K562 (cell line): Measurements from ENCODE around the gene PDZK1IP1. TPM values are rescaled to one million over a fixed set of nuclear protein-coding genes. Genes with fewer than 3 reads are reported as not detected.
"Not testable (repeated sequence)": the region's sequence is repeated elsewhere in the genome, so short reads cannot be mapped to it uniquely, and the experiment has no call there.

ENCODE experiments used
- ATAC-seq: fragments of 200-7000 bp; cut with Tn5 transposase; 3 replicates; pipeline ENCODE4 v1.9.1; 2020; ENCODE audit warnings: moderate library complexity
- BruUV-seq: library from RNA; stranded (reverse); fragments of 400-500 nt; replicated peaks from 2 replicates; lab custom pipeline; 2021; lab: Mats Ljungman, UMichigan
- CTCF ChIA-PET: fragments of 300-600 bp; formaldehyde crosslinking; extraction: SDS; loops from one replicate; lab custom pipeline; 2021; ENCODE audit warnings: low intra/inter-chr PET ratio; lab: Yijun Ruan, JAX
- POLR2A ChIA-PET: fragments of 300-600, 350-650 bp; sonication (Branson Sonifier 250); formaldehyde crosslinking; extraction: SDS; loops from one replicate; lab custom pipeline; 2021; ENCODE audit warnings: antibody characterized with exemption, inconsistent platforms; lab: Yijun Ruan, JAX
- DNase-seq, 4 experiments: peaks; one replicate each; pipeline versions ENCODE4 v3.0.0 to v3.0.0-alpha.2; 2011 to 2018; ENCODE audit warnings: low spot score in 3 of 4, mixed read lengths in 3 of 4; ENCODE audit errors: extremely low read depth in 1 of 4
- FAIRE-seq: peaks from 2 replicates; lab custom pipeline; 2011; peaks lifted over from hg19 to GRCh38; lab: Jason Lieb, UNC
- H2AFZ ChIP-seq: 2 replicates; pipeline ENCODE4 v1.6.0; 2011; ENCODE audit warnings: low read depth, low read length, control low read depth, inconsistent platforms
- H3K27ac ChIP-seq: fragments of 200-600 bp; 3 replicates; pipeline ENCODE4 v1.8.0; 2011; ENCODE audit warnings: low read depth, mild to moderate bottlenecking, control low read depth, inconsistent platforms, low read length, moderate library complexity, mixed read lengths; ENCODE audit errors: extremely low read depth
- H3K27me3 ChIP-seq, 2 experiments: fragments of 300-600 bp in 1 of 2; 2 replicates in 1 of 2; 3 replicates in 1 of 2; pipeline versions ENCODE4 v1.6.0 to v1.8.0; 2011; ENCODE audit warnings: inconsistent platforms in 2 of 2, low read length in 2 of 2, mild to moderate bottlenecking in 1 of 2, mixed read lengths in 1 of 2, moderate library complexity in 1 of 2; ENCODE audit not compliant: control insufficient read depth in 2 of 2, insufficient read depth in 2 of 2
- H3K36me3 ChIP-seq: fragments of 300-600 bp; 3 replicates; pipeline ENCODE4 v1.8.0; 2011; ENCODE audit warnings: mild to moderate bottlenecking, low read length, inconsistent platforms; ENCODE audit not compliant: control insufficient read depth, insufficient read depth
- H3K4me1 ChIP-seq, 2 experiments: fragments of 200-600 bp in 1 of 2; replicated peaks in 1 of 2; 2 replicates in 1 of 2; 3 replicates in 1 of 2; pipeline versions ENCODE4 v1.5.1 to v1.8.0; 2011; ENCODE audit warnings: inconsistent platforms in 2 of 2, low read length in 2 of 2, mild to moderate bottlenecking in 1 of 2, mixed read lengths in 1 of 2, moderate library complexity in 1 of 2; ENCODE audit not compliant: control insufficient read depth in 2 of 2, insufficient read depth in 2 of 2
- H3K4me2 ChIP-seq: 2 replicates; pipeline ENCODE4 v1.6.1; 2011; ENCODE audit warnings: low read length, control low read depth, inconsistent platforms, mixed read lengths; ENCODE audit not compliant: insufficient read depth
- H3K4me3 ChIP-seq: fragments of 200-600 bp; sonication (generic), shearing (Covaris generic); 2 replicates; pipeline ENCODE4 v1.5.1; 2016; ENCODE audit warnings: control low read depth, inconsistent platforms
- H3K79me2 ChIP-seq: fragments of 200-600 bp; 3 replicates; pipeline ENCODE4 v1.8.0; 2011; ENCODE audit warnings: low read length, inconsistent platforms; ENCODE audit not compliant: control insufficient read depth, insufficient read depth
- H3K9ac ChIP-seq, 2 experiments: 2 replicates each; pipeline versions ENCODE4 v1.6.0 to v1.6.1; 2011; ENCODE audit warnings: low read depth in 2 of 2, low read length in 2 of 2, control low read depth in 1 of 2, inconsistent platforms in 1 of 2, mild to moderate bottlenecking in 1 of 2, mixed read lengths in 1 of 2; ENCODE audit not compliant: insufficient read depth in 1 of 2
- H3K9me1 ChIP-seq: one replicate; pipeline ENCODE4 v1.6.0; 2011; ENCODE audit warnings: inconsistent platforms, mild to moderate bottlenecking, low read length, moderate library complexity; ENCODE audit not compliant: control insufficient read depth, insufficient read depth
- H3K9me3 ChIP-seq: replicated peaks from 2 replicates; pipeline ENCODE4 v1.5.1; 2011; ENCODE audit warnings: low read depth, low read length, inconsistent platforms; ENCODE audit not compliant: control insufficient read depth, insufficient read depth
- H4K20me1 ChIP-seq: replicated peaks from 2 replicates; pipeline ENCODE4 v1.6.1; 2011; ENCODE audit warnings: low read length, inconsistent platforms, mixed read lengths; ENCODE audit not compliant: control insufficient read depth, insufficient read depth
- BHLHE40 ChIP-seq: IDR thresholded peaks from 2 replicates; pipeline ENCODE4 v1.6.1; 2011; ENCODE audit warnings: low read length, improper control_type of control experiment
- MAFK ChIP-seq: IDR thresholded peaks from 2 replicates; pipeline ENCODE4 v1.6.1; 2011; ENCODE audit warnings: low read length, improper control_type of control experiment
- MBD1 ChIP-seq: fragments of 250-450 bp; sonication (Bioruptor Pico); IDR thresholded peaks from 2 replicates; pipeline ENCODE4 v1.8.0; 2022; ENCODE audit warnings: inconsistent platforms
- NBN ChIP-seq: fragments of 450-650 bp; IDR thresholded peaks from 2 replicates; pipeline ENCODE4 v1.6.1; 2016; ENCODE audit warnings: low read depth, mild to moderate bottlenecking
- WGBS: fragments of 100-300 bp; shearing (Covaris generic); methylation state at CpG from one replicate; pipeline ENCODE4 v1.1.6; 2016; ENCODE audit warnings: low coverage, mixed read lengths; ENCODE audit not compliant: insufficient coverage; ENCODE audit errors: missing lambda C conversion rate; 5-methylcytosine and 5-hydroxymethylcytosine counted together
- in situ Hi-C: fragments of 300-500 bp; cut with MboI; formaldehyde crosslinking; loops from 4 replicates; pipeline ENCODE4 v1.15.0; 2018; ENCODE audit warnings: inconsistent platforms, mixed read lengths
- intact Hi-C: fragments of 100-400 bp; cut with micrococcal nuclease; formaldehyde crosslinking; loops from 2 replicates; pipeline ENCODE4 v1.14.2; 2022
- polyA plus RNA-seq, 8 experiments: library from polyadenylated mRNA; depleted of rRNA in 4 of 8; stranded (reverse) in 5 of 8; unstranded in 3 of 8; fragments of >200 nt; fragmentation: Nextera tagmentation in 2 of 8; fragmentation: Illumina TruSeq in 1 of 8; extraction: Ambion mirVana in 2 of 8; extraction: Trizol in 1 of 8; gene quantifications; 2 replicates each; pipeline versions ENCODE4 v1.2.1 to v1.2.3, GENCODE V29; 2011 to 2014; ENCODE audit warnings: inconsistent platforms in 1 of 8, missing spikeins in 1 of 8
- total RNA-seq, 7 experiments: library from RNA; depleted of rRNA in 6 of 7; stranded (reverse); fragments of >200 nt in 6 of 7; fragmentation: Illumina TruSeq in 2 of 7; extraction: Trizol in 2 of 7; gene quantifications; 2 replicates each; pipeline versions ENCODE4 v1.2.1 to v1.2.3, GENCODE V29; 2011 to 2021; ENCODE audit warnings: low replicate concordance in 1 of 7

PDZK1IP1 gene
- total and polyA plus RNA-seq, 9 of the 15 experiments (the other 6 are each of a cell fraction or from before 2014, with no cell fraction given), result 0.17 to 0.68 (median 0.53) TPM; not detected in 2

GRCh38 chr1:47203504-47203903 lies 13.7 kb upstream of the PDZK1IP1 start:
- H4K20me1 ChIP-seq, H3K9me3 ChIP-seq, H3K4me1 ChIP-seq, H3K79me2 ChIP-seq, intact Hi-C loops, H3K4me3 ChIP-seq, DNase-seq, H3K27ac ChIP-seq, H3K9me1 ChIP-seq, ATAC-seq, BruUV-seq, H3K4me2 ChIP-seq, CTCF ChIA-PET, H3K9ac ChIP-seq, FAIRE-seq, H2AFZ ChIP-seq, H3K27me3 ChIP-seq, in situ Hi-C loops, H3K36me3 ChIP-seq: not testable (repeated sequence)
- POLR2A ChIA-PET, result interaction anchor here (1.1 kb wide), 1 partner anchor 8 kb away, joined by 3 read pairs; no protein-coding TSS in a partner anchor
- 14% methylated on average over 2 of the region's 2 CpGs for WGBS
- 0 out of 2 replicates have a peak, but pooled peaks have one; percentile 29 for TF ChIP-seq MBD1 (CRISPR knock-in tag)

GRCh38 chr1:47201179-47201578 lies 11.3 kb upstream of the PDZK1IP1 start:
- in situ Hi-C loops, result no loop called here
- no peaks in the 10 kb centered on the region for H3K36me3 ChIP-seq
- 38% methylated on average over 4 of the region's 4 CpGs for WGBS
- intact Hi-C loops, result no loop called here
- ChIA-PET CTCF (no interaction called here), POLR2A (interaction anchor here (0.5 to 3.8 kb wide), 8 partner anchors 9 to 258 kb away, joined by 3 to 39 read pairs (median 6); no protein-coding TSS in a partner anchor)
- ATAC-seq, result no peak
- DNase-seq, result no peak
- H4K20me1 ChIP-seq, result no peaks in the 10 kb centered on the region
- H2AFZ ChIP-seq, result no peak overlapping the region
- no peak overlapping the region for H3K4me3 ChIP-seq
- H3K9me1 ChIP-seq, result no peaks in the 10 kb centered on the region
- no peak overlapping the region for H3K4me2 ChIP-seq
- no peaks in the 10 kb centered on the region for H3K79me2 ChIP-seq
- FAIRE-seq, result no peak
- no peaks in the 10 kb centered on the region for H3K27me3 ChIP-seq
- peaks cover 2 to 5% of the 10 kb centered on the region in 2 experiments; a peak in 4 of 5 replicates for H3K4me1 ChIP-seq
- H3K27ac ChIP-seq, result no peak overlapping the region
- BruUV-seq, result no TSS peak
- no peaks in the 10 kb centered on the region for H3K9me3 ChIP-seq
- H3K9ac ChIP-seq, result peak overlapping the region in 1 of 2 experiments; percentile 70; a peak in 1 of 4 replicates
- peak; percentile 34; the same call in 1 of the 2 replicates for TF ChIP-seq BHLHE40
- no peak for TF ChIP-seq NBN
- TF ChIP-seq MAFK, result no peak
